Activated CD4-positive, alpha-beta T cell treated with anti-CD3 and anti-CD28 coated beads for 36 hours (primary cell): Measurements from ENCODE around the gene MED27. TPM values are rescaled to one million over a fixed set of nuclear protein-coding genes. Genes with fewer than 3 reads are reported as not detected.

Experiments used
- ATAC-seq: fragments of 200-7000 bp; cut with Tn5 transposase; one replicate; pipeline ENCODE4 v1.10.0; 2021; ENCODE audit warnings: mild to moderate bottlenecking, moderate library complexity
- CTCF ChIA-PET: fragments of 350-600 bp; sonication (Branson Sonifier 250); formaldehyde crosslinking; loops from one replicate; lab custom pipeline; 2021; ENCODE audit warnings: antibody characterized with exemption; lab: Charles Lee
- POLR2A ChIA-PET: fragments of 350-600 bp; sonication (Branson Sonifier 250); formaldehyde crosslinking; loops from one replicate; lab custom pipeline; 2021; ENCODE audit warnings: antibody characterized with exemption, inconsistent platforms; lab: Charles Lee
- DNase-seq: peaks from one replicate; pipeline ENCODE4 v3.0.0-alpha.2; 2020
- H3K27ac Mint-ChIP-seq: one replicate; pipeline ENCODE4 v1.8.0; 2021; ENCODE audit warnings: mixed read lengths
- H3K27me3 Mint-ChIP-seq: one replicate; pipeline ENCODE4 v1.8.0; 2021; ENCODE audit warnings: mixed read lengths
- H3K36me3 Mint-ChIP-seq: one replicate; pipeline ENCODE4 v1.8.0; 2021; ENCODE audit warnings: low read depth, mixed read lengths
- H3K4me1 Mint-ChIP-seq: one replicate; pipeline ENCODE4 v1.8.0; 2021; ENCODE audit warnings: mixed read lengths
- H3K4me3 Mint-ChIP-seq: one replicate; pipeline ENCODE4 v1.8.0; 2021; ENCODE audit warnings: mild to moderate bottlenecking, moderate library complexity, mixed read lengths
- H3K9me3 Mint-ChIP-seq: one replicate; pipeline ENCODE4 v1.8.0; 2021; ENCODE audit warnings: low read depth, mixed read lengths
- intact Hi-C, 2 experiments: fragments of 100-400 bp; cut with DNase I in 1 of 2; cut with micrococcal nuclease in 1 of 2; formaldehyde crosslinking; loops; one replicate each; pipeline versions ENCODE4 v1.14.2 to v1.15.1; 2022 to 2024; cut with DNase I, micrococcal nuclease
- total RNA-seq, 2 experiments: library from RNA; stranded (reverse); gene quantifications; one replicate each; pipeline ENCODE4 v1.2.3, GENCODE V29; 2021

Gene MED27
- total RNA-seq, 2 experiments from 2014 or later: 29.1 to 32.5 TPM

GRCh38 chr9:131992906-131993657, 86.6 kb downstream of the MED27 start:
- ChIA-PET POLR2A (no interaction called here), CTCF (interaction anchor here (0.6 kb wide), 3 partner anchors 83 to 572 kb away, joined by 3 to 4 read pairs (median 4); no protein-coding TSS in a partner anchor)
- ATAC-seq: no peak
- Mint-ChIP-seq H3K4me1 (no peaks in the 10 kb centered on the region), H3K4me3 (no peak overlapping the region), H3K36me3 (peaks cover 8% of the 10 kb centered on the region), H3K27me3 (no peaks in the 10 kb centered on the region), H3K9me3 (no peaks in the 10 kb centered on the region), H3K27ac (no peak overlapping the region)
- intact Hi-C loops: no loop called here
- no peak for DNase-seq

GRCh38 chr9:131987232-131987631, 92.4 kb downstream of the MED27 start:
- intact Hi-C loops: no loop called here
- no peak overlapping the region for H3K4me3 Mint-ChIP-seq
- peaks cover 8% of the 10 kb centered on the region for H3K4me1 Mint-ChIP-seq
- no peaks in the 10 kb centered on the region for H3K9me3 Mint-ChIP-seq
- ATAC-seq (no peak), DNase-seq (no peak)
- ChIA-PET POLR2A (no interaction called here), CTCF (interaction anchor here (0.9 kb wide), 1 partner anchor 224 kb away, joined by 4 read pairs; no protein-coding TSS in a partner anchor)
- H3K36me3 Mint-ChIP-seq: no peaks in the 10 kb centered on the region
- H3K27me3 Mint-ChIP-seq: no peaks in the 10 kb centered on the region
- H3K27ac Mint-ChIP-seq: no peak overlapping the region

- CTCF ChIA-PET: no interaction called here
- POLR2A ChIA-PET: interaction anchor here (0.6 kb wide), 1 partner anchor 9 kb away, joined by 3 read pairs; no protein-coding TSS in a partner anchor
- H3K4me1 Mint-ChIP-seq: peaks cover 8% of the 10 kb centered on the region
- no peak overlapping the region for H3K27ac Mint-ChIP-seq
- no peak for DNase-seq
- H3K9me3 Mint-ChIP-seq: no peaks in the 10 kb centered on the region
- no peak overlapping the region for H3K4me3 Mint-ChIP-seq
- H3K27me3 Mint-ChIP-seq: no peaks in the 10 kb centered on the region
- intact Hi-C loops: no loop called here
- no peaks in the 10 kb centered on the region for H3K36me3 Mint-ChIP-seq
- ATAC-seq: no peak
These were observed 93.1 kb downstream of the MED27 start for GRCh38 chr9:131986576-131986975.

- H3K4me1 Mint-ChIP-seq: peaks cover 8% of the 10 kb centered on the region
- no peaks in the 10 kb centered on the region for H3K27me3 Mint-ChIP-seq
- DNase-seq (no peak), ATAC-seq (no peak)
- no peaks in the 10 kb centered on the region for H3K9me3 Mint-ChIP-seq
- ChIA-PET CTCF (no interaction called here), POLR2A (interaction anchor here (0.6 kb wide), 1 partner anchor 8 kb away, joined by 3 read pairs; no protein-coding TSS in a partner anchor)
- intact Hi-C loops: no loop called here
- no peak overlapping the region for H3K27ac Mint-ChIP-seq
- H3K36me3 Mint-ChIP-seq: no peaks in the 10 kb centered on the region
- no peak overlapping the region for H3K4me3 Mint-ChIP-seq
These were observed 93.6 kb downstream of the MED27 start for GRCh38 chr9:131986089-131986488.

- no peaks in the 10 kb centered on the region for H3K9me3 Mint-ChIP-seq
- ChIA-PET POLR2A (no interaction called here), CTCF (no interaction called here)
- H3K27me3 Mint-ChIP-seq: no peaks in the 10 kb centered on the region
- intact Hi-C loops: no loop called here
- no peak overlapping the region for H3K27ac Mint-ChIP-seq
- H3K4me3 Mint-ChIP-seq: no peak overlapping the region
- H3K36me3 Mint-ChIP-seq: no peaks in the 10 kb centered on the region
- peaks cover 8% of the 10 kb centered on the region for H3K4me1 Mint-ChIP-seq
- ATAC-seq (no peak), DNase-seq (no peak)
These were observed 95.1 kb downstream of the MED27 start for GRCh38 chr9:131984564-131984963.

GRCh38 chr9:131982671-131983239, 96.9 kb downstream of the MED27 start:
- CTCF ChIA-PET: no interaction called here
- Mint-ChIP-seq H3K4me3 (no peak overlapping the region), H3K36me3 (no peaks in the 10 kb centered on the region), H3K9me3 (no peaks in the 10 kb centered on the region), H3K27me3 (no peaks in the 10 kb centered on the region), H3K4me1 (peaks cover 8% of the 10 kb centered on the region), H3K27ac (no peak overlapping the region)
- POLR2A ChIA-PET: no interaction called here
- no peak for DNase-seq
- no peak for ATAC-seq
- intact Hi-C loops: no loop called here

- intact Hi-C loops: no loop called here
- Mint-ChIP-seq H3K9me3 (no peaks in the 10 kb centered on the region), H3K36me3 (no peaks in the 10 kb centered on the region), H3K27me3 (no peaks in the 10 kb centered on the region), H3K27ac (no peak overlapping the region), H3K4me3 (no peak overlapping the region), H3K4me1 (peaks cover 8% of the 10 kb centered on the region)
- DNase-seq (no peak), ATAC-seq (no peak)
- ChIA-PET CTCF (no interaction called here), POLR2A (no interaction called here)
These were observed 97.6 kb downstream of the MED27 start for GRCh38 chr9:131982102-131982501.

- intact Hi-C loops: no loop called here
- Mint-ChIP-seq H3K4me1 (peaks cover 8% of the 10 kb centered on the region), H3K36me3 (no peaks in the 10 kb centered on the region), H3K27me3 (no peaks in the 10 kb centered on the region), H3K9me3 (no peaks in the 10 kb centered on the region), H3K4me3 (no peak overlapping the region), H3K27ac (no peak overlapping the region)
- ChIA-PET CTCF (no interaction called here), POLR2A (no interaction called here)
- no peak for DNase-seq
- ATAC-seq: no peak
These were observed 98.4 kb downstream of the MED27 start for GRCh38 chr9:131981116-131981776.

- DNase-seq (no peak), ATAC-seq (no peak)
- POLR2A ChIA-PET: no interaction called here
- Mint-ChIP-seq H3K27ac (no peak overlapping the region), H3K27me3 (no peaks in the 10 kb centered on the region), H3K9me3 (no peaks in the 10 kb centered on the region), H3K4me1 (peaks cover 8% of the 10 kb centered on the region), H3K36me3 (no peaks in the 10 kb centered on the region), H3K4me3 (no peak overlapping the region)
- CTCF ChIA-PET: no interaction called here
- intact Hi-C loops: no loop called here
These were observed 99.2 kb downstream of the MED27 start for GRCh38 chr9:131980267-131981016.

- Mint-ChIP-seq H3K4me3 (no peak overlapping the region), H3K36me3 (peaks cover 9% of the 10 kb centered on the region), H3K9me3 (peaks cover 2% of the 10 kb centered on the region), H3K4me1 (no peaks in the 10 kb centered on the region), H3K27me3 (no peaks in the 10 kb centered on the region), H3K27ac (no peak overlapping the region)
- CTCF ChIA-PET: interaction anchor here (0.6 to 0.7 kb wide), 2 partner anchors 208 to 799 kb away, joined by 3 read pairs; no protein-coding TSS in a partner anchor
- ATAC-seq: no peak
- intact Hi-C loops: no loop called here
- DNase-seq: no peak
- POLR2A ChIA-PET: interaction anchor here (0.6 kb wide), 1 partner anchor 9 kb away, joined by 3 read pairs; no protein-coding TSS in a partner anchor
These were observed 102.4 kb downstream of the MED27 start for GRCh38 chr9:131977109-131977838.
